CD4-positive, alpha-beta T cell treated with Interleukin-10 for 1 hour (primary cell): Measurements from ENCODE around the gene ZNG1A.
"Not testable (repeated sequence)": the region's sequence is repeated elsewhere in the genome, so short reads cannot be mapped to it uniquely, and the experiment has no call there.

ENCODE experiments used
- DNase-seq: peaks from one replicate; pipeline ENCODE4 v3.0.0-alpha.2; 2020

ZNG1A gene

GRCh38 chr9:93909-94308 lies 84.9 kb downstream of the ZNG1A start:
- DNase-seq = not testable (repeated sequence)

- not testable (repeated sequence) for DNase-seq
These were observed 88.0 kb downstream of the ZNG1A start for GRCh38 chr9:90851-91250.

DNA sequence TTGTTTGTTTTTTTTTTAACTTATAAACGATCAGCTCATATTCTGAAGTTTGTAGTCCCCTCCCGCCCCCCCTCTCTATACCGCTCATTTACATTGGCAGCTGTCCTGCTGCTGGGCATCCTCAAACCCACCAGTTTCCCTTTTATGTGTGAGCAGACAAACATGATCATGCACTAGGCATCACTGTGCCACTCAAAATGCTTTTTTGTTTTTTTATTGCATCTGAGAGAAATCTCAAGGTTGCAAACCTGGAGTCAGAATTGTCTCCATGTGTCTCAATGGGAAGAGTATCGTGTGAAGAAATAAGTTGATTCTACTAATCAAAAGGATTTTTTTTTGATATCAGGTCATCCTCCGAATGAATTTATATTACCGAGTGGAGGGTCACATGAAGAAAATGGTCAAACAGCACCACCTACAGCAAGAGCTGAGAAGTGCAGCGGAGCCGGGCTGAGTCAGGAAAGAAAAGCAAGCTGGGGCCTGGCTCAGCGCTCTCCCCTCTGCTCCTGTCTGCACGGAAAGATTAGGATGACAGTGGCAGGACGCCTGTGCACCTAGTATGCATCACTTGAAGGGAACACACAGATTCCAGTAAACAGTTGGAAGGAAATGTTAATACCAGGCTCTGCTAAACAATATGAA lies 90.3 kb downstream of the ZNG1A start:
- not testable (repeated sequence) for DNase-seq

DNA sequence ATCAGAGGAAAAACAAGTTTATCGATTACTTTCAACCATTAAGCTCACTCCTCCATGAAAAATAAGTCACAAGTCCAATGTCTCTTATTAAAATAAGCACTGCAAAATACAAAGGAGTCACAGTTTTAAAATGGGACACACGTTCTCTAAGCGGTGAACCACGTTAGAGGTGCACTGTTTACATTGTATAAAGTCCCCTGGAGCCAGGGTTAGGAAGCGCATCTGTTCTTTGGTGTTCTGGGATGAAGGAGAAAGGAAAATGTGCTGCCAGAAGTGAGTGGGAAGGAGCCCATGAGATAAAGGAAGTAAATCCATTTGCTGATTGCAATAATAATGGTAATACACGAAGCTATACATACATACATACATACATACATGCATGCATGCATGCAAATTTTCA lies 91.0 kb downstream of the ZNG1A start:
- not testable (repeated sequence) for DNase-seq

DNA sequence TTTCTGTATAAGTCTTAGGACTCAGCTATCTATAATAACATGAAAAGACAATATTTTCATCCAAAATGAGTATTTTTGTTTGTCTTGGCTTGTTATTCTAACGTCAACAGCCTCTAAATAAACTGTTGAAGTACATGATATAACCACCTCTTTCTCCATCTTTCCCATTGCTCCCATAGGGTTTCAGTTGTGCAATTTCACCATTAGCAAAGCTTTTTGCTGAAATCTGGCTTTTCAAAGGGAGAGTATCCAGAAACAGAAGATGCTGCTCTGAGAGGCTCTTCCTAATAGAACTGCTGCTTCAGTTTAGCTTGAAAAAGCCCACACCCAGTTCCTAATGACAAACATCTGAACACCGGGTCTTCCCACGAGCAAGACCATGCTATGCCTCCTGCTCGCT lies 91.8 kb downstream of the ZNG1A start:
- not testable (repeated sequence) for DNase-seq

- DNase-seq = not testable (repeated sequence)
These were observed 92.2 kb downstream of the ZNG1A start for GRCh38 chr9:86697-87096.

DNA sequence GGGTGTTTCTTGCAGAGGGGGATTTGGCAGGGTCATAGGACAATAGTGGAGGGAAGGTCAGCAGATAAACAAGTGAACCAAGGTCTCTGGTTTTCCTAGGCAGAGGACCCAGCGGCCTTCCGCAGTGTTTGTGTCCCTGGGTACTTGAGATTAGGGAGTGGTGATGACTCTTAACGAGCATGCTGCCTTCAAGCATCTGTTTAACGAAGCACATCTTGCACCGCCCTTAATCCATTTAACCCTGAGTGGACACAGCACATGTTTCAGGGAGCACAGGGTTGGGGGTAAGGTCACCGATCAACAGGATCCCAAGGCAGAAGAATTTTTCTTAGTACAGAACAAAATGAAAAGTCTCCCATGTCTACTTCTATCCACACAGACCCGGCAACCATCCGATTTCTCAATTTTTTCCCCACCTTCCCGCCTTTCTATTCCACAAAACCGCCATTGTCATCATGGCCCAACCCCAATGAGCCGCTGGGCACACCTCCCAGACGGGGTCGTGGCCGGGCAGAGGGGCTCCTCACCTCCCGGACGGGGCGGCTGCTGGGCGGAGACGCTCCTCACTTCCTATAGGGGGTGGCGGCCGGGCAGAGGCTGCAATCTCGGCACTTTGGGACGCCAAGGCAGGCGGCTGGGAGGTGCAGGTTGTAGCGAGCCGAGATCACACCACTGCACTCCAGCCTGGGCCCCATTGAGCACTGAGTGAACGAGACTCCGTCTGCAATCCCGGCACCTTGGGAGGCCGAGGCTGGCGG lies 95.7 kb downstream of the ZNG1A start:
- not testable (repeated sequence) for DNase-seq

- DNase-seq = not testable (repeated sequence)
These were observed 100.5 kb downstream of the ZNG1A start for GRCh38 chr9:78333-78732.

DNA sequence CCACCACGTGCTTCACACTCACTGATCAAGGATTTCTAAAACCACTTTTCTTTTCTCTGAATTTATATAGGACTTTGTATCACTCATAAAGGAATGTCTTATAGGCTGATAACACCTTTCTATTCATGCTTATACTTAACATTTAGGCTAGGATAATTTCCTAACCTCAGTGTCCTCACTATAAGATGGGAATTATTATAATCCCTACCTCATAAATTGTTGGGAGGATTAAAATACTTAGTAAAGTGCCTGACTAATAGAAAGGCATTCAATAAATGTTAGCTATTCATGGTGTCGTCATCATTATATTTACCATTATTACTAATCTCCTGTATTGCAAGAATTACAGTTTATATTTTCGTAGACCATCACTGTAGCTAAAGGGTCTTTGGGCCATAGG lies 102.5 kb downstream of the ZNG1A start:
- DNase-seq = not testable (repeated sequence)

GRCh38 chr9:73900-74525 lies 104.8 kb downstream of the ZNG1A start:
- DNase-seq = not testable (repeated sequence)

DNA sequence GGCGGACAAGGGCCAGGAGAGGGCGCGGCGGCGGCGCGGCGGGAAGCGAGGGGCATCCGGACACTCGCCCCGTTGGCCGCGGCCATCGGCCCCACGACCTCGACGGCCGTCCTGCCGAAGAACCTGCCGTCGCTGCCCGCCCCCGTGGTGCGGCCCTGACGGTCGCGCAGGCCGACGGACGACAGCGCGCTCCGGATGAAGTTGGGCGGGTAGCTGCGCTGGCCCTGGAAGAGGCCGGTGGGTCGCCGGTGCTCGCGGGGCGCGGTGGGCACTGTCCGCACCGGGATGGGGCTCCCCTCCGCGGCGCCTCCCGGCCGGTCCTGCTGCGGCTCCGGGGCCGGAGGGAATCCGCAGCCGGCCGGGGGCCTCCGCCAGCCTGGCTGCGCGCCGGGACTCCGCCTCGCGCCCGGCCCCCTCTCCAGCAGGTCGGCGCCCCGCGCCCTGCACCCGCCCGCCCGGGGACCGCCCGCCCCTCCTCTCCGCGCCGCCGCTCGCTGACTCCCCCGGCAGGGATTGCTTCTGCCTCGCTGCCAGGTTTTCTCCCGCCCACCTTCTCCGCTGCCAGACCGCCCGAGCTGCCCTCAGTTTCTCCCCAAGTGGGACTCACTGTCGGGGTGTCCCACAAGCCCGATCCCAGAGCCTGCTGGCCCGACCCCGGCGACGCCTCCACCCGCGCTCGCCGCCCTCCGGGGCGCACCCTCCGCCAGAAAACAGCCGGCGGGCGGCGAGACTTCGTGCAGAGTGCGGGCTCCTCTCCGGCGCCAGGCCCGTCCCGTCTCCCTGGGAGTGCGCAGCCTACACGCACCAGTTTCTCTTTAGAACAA lies 105.6 kb downstream of the ZNG1A start:
- not testable (repeated sequence) for DNase-seq
